ENCODE data around the gene C10orf53.

The C10orf53 gene

GRCh38 chr10:49679480-49679893 lies at the start of gene C10orf53:
Gene C10orf53 (plus strand): TSS chr10:49679651. CDS start chr10:49679698, 47 bp downstream.
- no peak for DNase-seq (ENCODE audit: low read depth in 2 of 2)

GRCh38 chr10:49631975-49632374 lies 47.5 kb upstream of the C10orf53 start:
- no peak for DNase-seq (ENCODE audit: low read depth in 2 of 2)

- no peak for DNase-seq (ENCODE audit: low read depth in 2 of 2)
Measured at GRCh38 chr10:49632406-49633317, 46.8 kb upstream of the C10orf53 start.

- no peak for DNase-seq (ENCODE audit: low read depth in 2 of 2)
Measured at GRCh38 chr10:49633327-49634068, 46.0 kb upstream of the C10orf53 start.

- no peak for DNase-seq (ENCODE audit: low read depth in 2 of 2)
Measured at GRCh38 chr10:49634069-49634660, 45.3 kb upstream of the C10orf53 start.

GRCh38 chr10:49642311-49642710 lies 37.1 kb upstream of the C10orf53 start:
- DNase-seq (ENCODE audit: low read depth in 2 of 2) = no peak

- no peak for DNase-seq (ENCODE audit: low read depth in 2 of 2)
Measured at GRCh38 chr10:49643241-49644034, 36.0 kb upstream of the C10orf53 start.

GRCh38 chr10:49644035-49644646 lies 35.3 kb upstream of the C10orf53 start:
- no peak for DNase-seq (ENCODE audit: low read depth in 2 of 2)

- no peak for DNase-seq (ENCODE audit: low read depth in 2 of 2)
Measured at GRCh38 chr10:49645417-49645816, 34.0 kb upstream of the C10orf53 start.

- DNase-seq (ENCODE audit: low read depth in 2 of 2) = no peak
Measured at GRCh38 chr10:49645871-49646870, 33.3 kb upstream of the C10orf53 start.

GRCh38 chr10:49647554-49647953 lies 31.9 kb upstream of the C10orf53 start:
- DNase-seq (ENCODE audit: low read depth in 2 of 2) = no peak

GRCh38 chr10:49647985-49648795 lies 31.3 kb upstream of the C10orf53 start:
- DNase-seq (ENCODE audit: low read depth in 2 of 2) = no peak

GRCh38 chr10:49649294-49649693 lies 30.2 kb upstream of the C10orf53 start:
- no peak for DNase-seq (ENCODE audit: low read depth in 2 of 2)

- no peak for DNase-seq (ENCODE audit: low read depth in 2 of 2)
Measured at GRCh38 chr10:49649936-49650723, 29.3 kb upstream of the C10orf53 start.

- DNase-seq (ENCODE audit: low read depth in 2 of 2) = no peak
Measured at GRCh38 chr10:49650724-49651034, 28.8 kb upstream of the C10orf53 start.

- DNase-seq (ENCODE audit: low read depth in 2 of 2) = no peak
Measured at GRCh38 chr10:49651039-49651835, 28.2 kb upstream of the C10orf53 start.

GRCh38 chr10:49651917-49652316 lies 27.5 kb upstream of the C10orf53 start:
- DNase-seq (ENCODE audit: low read depth in 2 of 2) = no peak

Data from stimulated activated CD4-positive, alpha-beta T cell treated with anti-CD3 and anti-CD28 coated beads, Interleukin-1b, Interleukin-23, amount 100 ng/mL, for 4 hours (primary cell).